Mucosa of descending colon (tissue), 3 donors: Measurements from ENCODE around the gene KRT32. TPM values are rescaled to one million over a fixed set of nuclear protein-coding genes. Genes with fewer than 3 reads are reported as not detected.

Experiments
- ATAC-seq: fragments of 200-7000 bp; cut with Tn5 transposase; one replicate; pipeline ENCODE4 v1.9.1; 2020; ENCODE audit warnings: mild to moderate bottlenecking, moderate library complexity
- DNase-seq, 3 donors: peaks; one replicate each; pipeline ENCODE4 v3.0.0-alpha.2; 2020
- H3K36me3 ChIP-seq: fragments of 200-600 bp; one replicate; pipeline ENCODE4 v1.8.0; 2021; ENCODE audit warnings: low read depth, mild to moderate bottlenecking
- H3K4me1 ChIP-seq: fragments of 200-600 bp; one replicate; pipeline ENCODE4 v1.8.0; 2021; ENCODE audit warnings: low read depth, mild to moderate bottlenecking
- H3K4me3 ChIP-seq: fragments of 200-600 bp; one replicate; pipeline ENCODE4 v1.8.0; 2021; ENCODE audit warnings: mild to moderate bottlenecking
- H3K9me3 ChIP-seq: fragments of 200-600 bp; one replicate; pipeline ENCODE4 v1.8.0; 2021; ENCODE audit warnings: mild to moderate bottlenecking
- intact Hi-C, 2 donors: fragments of 100-400 bp; cut with DNase I in 1 of 2; cut with micrococcal nuclease in 1 of 2; formaldehyde crosslinking; loops; one replicate each; pipeline versions ENCODE4 v1.11.0 to v1.11.1; 2022; cut with DNase I, micrococcal nuclease
- total RNA-seq, 3 donors: library from RNA; stranded (reverse); fragmentation: NEBNext Ultra II Directional in 2 of 3; extraction: Animal tissue kit (Norgen Biotek cat#: 25700) in 2 of 3; gene quantifications; one replicate each; pipeline versions ENCODE4 v1.2.1 to v1.2.4, GENCODE V29; 2021 to 2023
- TF ChIP-seq, protein P1 (sequence below): fragments of 200-600 bp; IDR thresholded peaks from one replicate; pipeline ENCODE4 v1.8.0; 2022; ENCODE audit warnings: antibody characterized with exemption, mild to moderate bottlenecking
- donor health status: DM: no; HTN: no; CAD: no; lungs with moderate emphysema.
- donor health status: DM: no; HTN: no; CAD: no.
- donor health status: DM: no; HTN: yes; CAD: no.

The KRT32 gene
- total RNA-seq, 3 donors from 2014 or later: not detected

DNA sequence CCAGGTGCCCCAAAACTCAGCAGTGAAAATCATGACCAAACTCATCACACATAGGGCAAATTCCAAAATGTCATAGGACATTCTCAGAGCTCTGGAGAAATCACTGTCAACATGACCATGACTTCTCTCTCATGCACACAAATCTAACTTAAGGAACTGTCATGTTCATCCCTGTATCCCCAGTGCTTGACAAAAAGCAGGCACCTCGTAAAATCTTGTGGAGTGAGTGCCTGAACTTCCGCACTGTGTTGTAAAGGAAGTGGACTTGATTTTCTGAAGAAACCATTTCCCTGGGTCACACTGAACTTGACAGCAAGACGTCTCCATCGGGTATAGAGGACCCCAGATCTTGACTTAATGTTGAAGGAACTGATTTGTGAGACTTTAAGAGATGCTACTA, 45.6 kb downstream of the KRT32 start:
- intact Hi-C loops: no loop called here
- DNase-seq: no peak
- Histone ChIP-seq H3K9me3 (no peaks in the 10 kb centered on the region), H3K4me3 (no peak overlapping the region), H3K36me3 (no peaks in the 10 kb centered on the region), H3K4me1 (no peaks in the 10 kb centered on the region)
- ATAC-seq: no peak
- TF ChIP-seq, protein P1, sequence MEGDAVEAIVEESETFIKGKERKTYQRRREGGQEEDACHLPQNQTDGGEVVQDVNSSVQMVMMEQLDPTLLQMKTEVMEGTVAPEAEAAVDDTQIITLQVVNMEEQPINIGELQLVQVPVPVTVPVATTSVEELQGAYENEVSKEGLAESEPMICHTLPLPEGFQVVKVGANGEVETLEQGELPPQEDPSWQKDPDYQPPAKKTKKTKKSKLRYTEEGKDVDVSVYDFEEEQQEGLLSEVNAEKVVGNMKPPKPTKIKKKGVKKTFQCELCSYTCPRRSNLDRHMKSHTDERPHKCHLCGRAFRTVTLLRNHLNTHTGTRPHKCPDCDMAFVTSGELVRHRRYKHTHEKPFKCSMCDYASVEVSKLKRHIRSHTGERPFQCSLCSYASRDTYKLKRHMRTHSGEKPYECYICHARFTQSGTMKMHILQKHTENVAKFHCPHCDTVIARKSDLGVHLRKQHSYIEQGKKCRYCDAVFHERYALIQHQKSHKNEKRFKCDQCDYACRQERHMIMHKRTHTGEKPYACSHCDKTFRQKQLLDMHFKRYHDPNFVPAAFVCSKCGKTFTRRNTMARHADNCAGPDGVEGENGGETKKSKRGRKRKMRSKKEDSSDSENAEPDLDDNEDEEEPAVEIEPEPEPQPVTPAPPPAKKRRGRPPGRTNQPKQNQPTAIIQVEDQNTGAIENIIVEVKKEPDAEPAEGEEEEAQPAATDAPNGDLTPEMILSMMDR: no peak

DNA sequence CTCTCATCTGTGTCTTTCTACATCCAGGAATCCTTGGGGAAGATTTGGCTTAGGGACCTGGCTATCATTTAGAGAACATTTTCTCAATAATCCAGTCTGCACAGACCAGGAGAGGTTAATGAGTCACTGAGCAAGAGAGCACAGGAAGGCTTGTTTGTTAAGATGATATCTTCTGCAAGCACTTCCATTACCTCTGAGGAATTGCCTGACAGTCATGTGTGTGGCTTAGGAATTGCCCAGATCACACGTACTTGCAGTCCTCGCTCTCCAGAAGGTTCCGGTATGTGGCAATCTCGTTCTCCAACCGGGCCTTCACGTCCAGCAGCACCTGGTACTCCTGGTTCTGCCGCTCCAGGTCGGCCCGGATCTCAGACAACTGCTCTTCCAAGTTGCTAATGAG, 46.1 kb downstream of the KRT32 start:
- no peak overlapping the region for H3K4me3 ChIP-seq
- no peak for DNase-seq
- intact Hi-C loops: no loop called here
- ATAC-seq: no peak
- H3K36me3 ChIP-seq: no peaks in the 10 kb centered on the region
- H3K4me1 ChIP-seq: no peaks in the 10 kb centered on the region
- no peaks in the 10 kb centered on the region for H3K9me3 ChIP-seq
- TF ChIP-seq, protein P1: no peak

DNA sequence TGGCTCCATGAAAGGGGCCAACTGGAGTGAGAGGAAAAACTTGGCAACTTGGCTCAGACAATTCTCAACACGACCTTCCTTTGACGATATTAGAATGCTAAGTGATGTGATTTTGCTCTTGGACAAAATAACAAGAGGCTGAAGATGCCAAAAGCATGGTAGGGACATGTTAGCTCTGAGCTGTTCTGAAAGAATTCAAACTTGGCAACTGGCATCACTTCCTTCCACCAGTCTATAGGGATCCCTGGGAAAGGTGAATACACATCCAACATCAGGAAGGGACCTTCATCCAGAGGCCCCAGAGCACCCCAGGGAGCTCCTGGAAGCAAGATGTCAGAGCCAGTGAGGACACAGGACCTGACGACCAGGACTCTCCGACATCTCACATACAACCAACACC, 47.1 kb downstream of the KRT32 start:
- H3K9me3 ChIP-seq: no peaks in the 10 kb centered on the region
- DNase-seq (no peak), ATAC-seq (no peak)
- TF ChIP-seq, protein P1: no peak
- intact Hi-C loops: no loop called here
- no peaks in the 10 kb centered on the region for H3K4me1 ChIP-seq
- no peaks in the 10 kb centered on the region for H3K36me3 ChIP-seq
- H3K4me3 ChIP-seq: no peak overlapping the region

DNA sequence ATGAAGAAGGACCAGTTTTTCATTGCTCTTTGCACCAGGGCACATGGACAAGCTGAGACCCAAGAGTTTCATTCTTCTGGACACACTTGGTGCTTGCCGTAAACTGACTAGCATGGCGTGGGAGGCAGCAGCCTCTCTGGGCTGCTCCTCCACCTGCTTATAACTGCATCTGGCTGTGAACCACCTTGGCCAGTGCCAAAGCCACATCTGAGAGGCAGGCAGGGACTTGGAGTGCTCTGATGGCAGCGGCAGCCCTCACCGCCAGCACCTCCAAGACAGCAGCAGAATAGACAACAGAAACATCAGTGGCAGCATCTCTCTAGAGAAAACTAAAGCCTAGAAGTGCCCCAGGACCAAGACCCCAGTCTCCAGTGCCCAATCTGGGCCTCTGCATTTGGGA, 47.5 kb downstream of the KRT32 start:
- no peak for ATAC-seq
- Histone ChIP-seq H3K36me3 (no peaks in the 10 kb centered on the region), H3K9me3 (no peaks in the 10 kb centered on the region), H3K4me1 (no peaks in the 10 kb centered on the region), H3K4me3 (no peak overlapping the region)
- DNase-seq: no peak
- TF ChIP-seq, protein P1: no peak
- intact Hi-C loops: no loop called here

DNA sequence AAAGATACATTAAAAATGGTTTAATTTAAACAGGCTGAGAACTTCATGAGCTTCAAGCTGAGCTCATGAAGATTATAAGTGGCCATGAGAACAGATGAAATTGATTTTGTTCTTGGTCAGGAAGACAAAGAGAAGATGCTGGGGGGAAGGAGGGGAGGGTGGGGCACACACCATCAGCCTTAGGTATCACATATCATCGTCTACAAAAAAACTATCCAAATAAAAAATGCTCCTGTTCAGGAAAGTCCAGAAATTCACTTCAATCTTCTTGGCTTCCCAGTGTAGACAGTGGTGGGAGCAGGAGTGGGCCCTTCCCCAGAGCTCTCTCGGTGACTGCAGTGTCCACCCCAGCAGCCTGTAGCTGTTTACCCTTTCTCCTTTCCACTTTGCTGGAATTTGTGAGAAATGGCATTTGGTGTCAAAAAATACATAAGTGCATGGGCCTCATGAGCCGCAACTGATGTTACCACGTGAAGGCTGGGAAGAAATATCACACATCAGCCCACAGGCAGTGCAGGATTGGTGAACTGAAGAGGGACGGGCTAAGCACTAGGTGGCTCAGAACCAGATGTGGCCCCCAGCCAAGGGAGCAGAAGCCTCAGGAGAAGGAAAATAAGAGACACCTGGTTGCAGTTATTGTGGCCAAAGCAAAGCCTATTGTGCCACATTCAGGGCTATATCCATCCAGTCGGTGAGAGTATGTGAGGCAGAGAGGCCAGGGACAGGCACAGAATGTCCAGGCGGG, 48.9 kb downstream of the KRT32 start:
- Histone ChIP-seq H3K36me3 (no peaks in the 10 kb centered on the region), H3K4me1 (no peaks in the 10 kb centered on the region), H3K4me3 (no peak overlapping the region), H3K9me3 (no peaks in the 10 kb centered on the region)
- intact Hi-C loops: no loop called here
- TF ChIP-seq, protein P1: no peak
- DNase-seq (no peak), ATAC-seq (no peak)
